Activated CD8-positive, alpha-beta T cell treated with anti-CD3 and anti-CD28 coated beads, Interleukin-2, amount 10 ng/mL, durations not matched to agents 7 days and 5 days (primary cell): Measurements from ENCODE around the gene CASTOR1. TPM values are rescaled to one million over a fixed set of nuclear protein-coding genes. Genes with fewer than 3 reads are reported as not detected.

Experiments used
- ATAC-seq: fragments of 150-1000 bp; cut with Tn5 transposase; one replicate; pipeline ENCODE4 v1.10.0; 2021; ENCODE audit warnings: moderate library complexity
- CTCF ChIA-PET: fragments of 350-600 bp; sonication (Branson Sonifier 250); formaldehyde crosslinking; loops from one replicate; lab custom pipeline; 2021; ENCODE audit warnings: antibody characterized with exemption; lab: Charles Lee
- POLR2A ChIA-PET: fragments of 350-600 bp; sonication (Branson Sonifier 250); formaldehyde crosslinking; loops from one replicate; lab custom pipeline; 2021; ENCODE audit warnings: antibody characterized with exemption; lab: Charles Lee
- DNase-seq: peaks from one replicate; pipeline ENCODE4 v3.0.0-alpha.2; 2020
- H3K27ac Mint-ChIP-seq: one replicate; pipeline ENCODE4 v1.8.0; 2021; ENCODE audit warnings: mild to moderate bottlenecking, mixed read lengths
- H3K27me3 Mint-ChIP-seq: one replicate; pipeline ENCODE4 v1.8.0; 2021; ENCODE audit warnings: low read depth, mixed read lengths
- H3K36me3 Mint-ChIP-seq: one replicate; pipeline ENCODE4 v1.8.0; 2021; ENCODE audit warnings: low read depth, mixed read lengths
- H3K4me1 Mint-ChIP-seq: one replicate; pipeline ENCODE4 v1.8.0; 2021; ENCODE audit warnings: low read depth, mixed read lengths
- H3K4me3 Mint-ChIP-seq: one replicate; pipeline ENCODE4 v1.8.0; 2021; ENCODE audit warnings: mild to moderate bottlenecking, mixed read lengths
- H3K9me3 Mint-ChIP-seq: one replicate; pipeline ENCODE4 v1.8.0; 2022; ENCODE audit warnings: mixed read lengths; ENCODE audit not compliant: insufficient read depth
- total RNA-seq, 2 experiments: library from RNA; stranded (reverse); gene quantifications; one replicate each; pipeline ENCODE4 v1.2.3, GENCODE V29; 2021

The CASTOR1 gene
- total RNA-seq, 2 experiments from 2014 or later, result 24.5 to 25.4 TPM

GRCh38 chr22:30308518-30309230 is 19.4 kb upstream of the CASTOR1 start:
- H3K36me3 Mint-ChIP-seq, result peaks cover 53% of the 10 kb centered on the region
- POLR2A ChIA-PET, result interaction anchor here (1.2 to 9.7 kb wide), 2 partner anchors 16 to 115 kb away, joined by 3 to 101 read pairs; partner anchors contain the start of gene TBC1D10A
- peak overlapping the region; percentile 79 for H3K27ac Mint-ChIP-seq
- DNase-seq, result no peak
- no peaks in the 10 kb centered on the region for H3K9me3 Mint-ChIP-seq
- no peaks in the 10 kb centered on the region for H3K27me3 Mint-ChIP-seq
- peak overlapping the region; percentile 12 for H3K4me3 Mint-ChIP-seq
- CTCF ChIA-PET, result interaction anchor here (0.8 to 16.1 kb wide), 6 partner anchors 12 to 45 kb away, joined by 3 to 184 read pairs (median 4); partner anchors contain the start of genes CASTOR1 and TBC1D10A
- no peak for ATAC-seq
- H3K4me1 Mint-ChIP-seq, result peaks cover 97% of the 10 kb centered on the region

GRCh38 chr22:30308093-30308492 is 18.8 kb upstream of the CASTOR1 start:
- no peak for DNase-seq
- H3K9me3 Mint-ChIP-seq, result no peaks in the 10 kb centered on the region
- H3K27me3 Mint-ChIP-seq, result no peaks in the 10 kb centered on the region
- H3K27ac Mint-ChIP-seq, result peak overlapping the region; percentile 79
- ATAC-seq, result no peak
- peaks cover 100% of the 10 kb centered on the region for H3K4me1 Mint-ChIP-seq
- peak overlapping the region; percentile 81 for H3K4me3 Mint-ChIP-seq
- ChIA-PET POLR2A (interaction anchor here (1.2 to 9.7 kb wide), 2 partner anchors 17 to 116 kb away, joined by 3 to 101 read pairs; partner anchors contain the start of gene TBC1D10A), CTCF (interaction anchor here (0.8 to 16.1 kb wide), 4 partner anchors 12 to 44 kb away, joined by 3 to 184 read pairs (median 4); partner anchors contain the start of gene CASTOR1)
- peaks cover 56% of the 10 kb centered on the region for H3K36me3 Mint-ChIP-seq

- POLR2A ChIA-PET, result interaction anchor here (0.5 to 9.7 kb wide), 6 partner anchors 9 to 49 kb away, joined by 3 to 117 read pairs (median 24); partner anchors contain the start of genes CASTOR1, CCDC157, SF3A1 and TBC1D10A
- DNase-seq (no peak), ATAC-seq (no peak)
- peak overlapping the region; percentile 93 for H3K27ac Mint-ChIP-seq
- peaks cover 100% of the 10 kb centered on the region for H3K4me1 Mint-ChIP-seq
- H3K27me3 Mint-ChIP-seq, result no peaks in the 10 kb centered on the region
- H3K9me3 Mint-ChIP-seq, result no peaks in the 10 kb centered on the region
- peaks cover 58% of the 10 kb centered on the region for H3K36me3 Mint-ChIP-seq
- H3K4me3 Mint-ChIP-seq, result peak overlapping the region; percentile 81
- CTCF ChIA-PET, result interaction anchor here (1.1 to 16.1 kb wide), 6 partner anchors 18 to 84 kb away, joined by 3 to 184 read pairs (median 6); partner anchors contain the start of genes CASTOR1, RNF215 and TBC1D10A
Measured at GRCh38 chr22:30307041-30307574, 17.8 kb upstream of the CASTOR1 start.

- ChIA-PET CTCF (interaction anchor here (1.1 to 16.1 kb wide), 5 partner anchors 17 to 85 kb away, joined by 3 to 184 read pairs (median 7); partner anchors contain the start of genes CASTOR1, RNF215 and TBC1D10A), POLR2A (interaction anchor here (0.7 to 9.7 kb wide), 9 partner anchors 9 to 118 kb away, joined by 3 to 117 read pairs (median 7); partner anchors contain the start of genes CASTOR1, CCDC157, SF3A1 and TBC1D10A)
- H3K36me3 Mint-ChIP-seq, result peaks cover 58% of the 10 kb centered on the region
- H3K27me3 Mint-ChIP-seq, result no peaks in the 10 kb centered on the region
- H3K4me3 Mint-ChIP-seq, result peak overlapping the region; percentile 81
- H3K9me3 Mint-ChIP-seq, result no peaks in the 10 kb centered on the region
- peaks cover 100% of the 10 kb centered on the region for H3K4me1 Mint-ChIP-seq
- no peak for DNase-seq
- H3K27ac Mint-ChIP-seq, result peak overlapping the region; percentile 93
- peak; percentile 35 for ATAC-seq
Measured at GRCh38 chr22:30306627-30307011, 17.3 kb upstream of the CASTOR1 start.

GRCh38 chr22:30305906-30306626 is 16.8 kb upstream of the CASTOR1 start:
- ATAC-seq, result peak; percentile 41
- peak; percentile 69 for DNase-seq
- peaks cover 61% of the 10 kb centered on the region for H3K36me3 Mint-ChIP-seq
- H3K4me3 Mint-ChIP-seq, result peak overlapping the region; percentile 81
- H3K27me3 Mint-ChIP-seq, result no peaks in the 10 kb centered on the region
- peaks cover 100% of the 10 kb centered on the region for H3K4me1 Mint-ChIP-seq
- H3K27ac Mint-ChIP-seq, result peak overlapping the region; percentile 93
- POLR2A ChIA-PET, result interaction anchor here (0.7 to 9.7 kb wide), 11 partner anchors 10 to 118 kb away, joined by 3 to 117 read pairs (median 4); partner anchors contain the start of genes CASTOR1, CCDC157, SF3A1 and TBC1D10A
- no peaks in the 10 kb centered on the region for H3K9me3 Mint-ChIP-seq
- CTCF ChIA-PET, result interaction anchor here (0.9 to 16.1 kb wide), 10 partner anchors 11 to 85 kb away, joined by 3 to 184 read pairs (median 4); partner anchors contain the start of genes CASTOR1, RNF215 and TBC1D10A

- H3K27ac Mint-ChIP-seq, result peak overlapping the region; percentile 93
- CTCF ChIA-PET, result interaction anchor here (0.9 to 16.1 kb wide), 8 partner anchors 11 to 82 kb away, joined by 3 to 184 read pairs (median 4); partner anchors contain the start of genes CASTOR1, RNF215 and TBC1D10A
- H3K36me3 Mint-ChIP-seq, result peaks cover 60% of the 10 kb centered on the region
Measured at GRCh38 chr22:30305519-30305905, 16.2 kb upstream of the CASTOR1 start.

GRCh38 chr22:30304495-30305244 is 15.4 kb upstream of the CASTOR1 start:
- ChIA-PET CTCF (interaction anchor here (0.5 to 16.1 kb wide), 9 partner anchors 12 to 721 kb away, joined by 3 to 184 read pairs (median 4); partner anchors contain the start of genes CASTOR1, RNF215 and TBC1D10A), POLR2A (interaction anchor here (1.0 to 9.7 kb wide), 7 partner anchors 11 to 120 kb away, joined by 3 to 117 read pairs (median 14); partner anchors contain the start of genes CASTOR1, CCDC157, SF3A1 and TBC1D10A)
- ATAC-seq (no peak), DNase-seq (no peak)
- Mint-ChIP-seq H3K36me3 (peaks cover 59% of the 10 kb centered on the region), H3K4me1 (peaks cover 95% of the 10 kb centered on the region), H3K27ac (peak overlapping the region; percentile 93), H3K9me3 (no peaks in the 10 kb centered on the region), H3K4me3 (peak overlapping the region; percentile 81), H3K27me3 (no peaks in the 10 kb centered on the region)

More at GRCh38 chr22:30305519-30305905, 16.2 kb upstream of the CASTOR1 start:
- POLR2A ChIA-PET, result interaction anchor here (1.0 to 9.7 kb wide), 9 partner anchors 10 to 119 kb away, joined by 3 to 117 read pairs (median 7); partner anchors contain the start of genes CASTOR1, CCDC157, SF3A1 and TBC1D10A
- peaks cover 100% of the 10 kb centered on the region for H3K4me1 Mint-ChIP-seq
- ATAC-seq (peak; percentile 79), DNase-seq (peak; percentile 81)
- no peaks in the 10 kb centered on the region for H3K9me3 Mint-ChIP-seq
- no peaks in the 10 kb centered on the region for H3K27me3 Mint-ChIP-seq
- peak overlapping the region; percentile 81 for H3K4me3 Mint-ChIP-seq

GRCh38 chr22:30302810-30303138 is 13.5 kb upstream of the CASTOR1 start:
- Mint-ChIP-seq H3K27me3 (no peaks in the 10 kb centered on the region), H3K4me3 (peak overlapping the region; percentile 29), H3K4me1 (peaks cover 90% of the 10 kb centered on the region), H3K27ac (peak overlapping the region; percentile 93), H3K9me3 (no peaks in the 10 kb centered on the region), H3K36me3 (peaks cover 67% of the 10 kb centered on the region)
- ATAC-seq (no peak), DNase-seq (no peak)
- CTCF ChIA-PET, result interaction anchor here (0.9 to 16.1 kb wide), 4 partner anchors 9 to 85 kb away, joined by 3 to 184 read pairs (median 4); partner anchors contain the start of genes CASTOR1, RNF215 and TBC1D10A
- POLR2A ChIA-PET, result interaction anchor here (5.1 to 9.7 kb wide), 3 partner anchors 11 to 54 kb away, joined by 35 to 117 read pairs (median 101); partner anchors contain the start of genes CASTOR1, CCDC157, SF3A1 and TBC1D10A

GRCh38 chr22:30301995-30302809 is 12.9 kb upstream of the CASTOR1 start:
- H3K9me3 Mint-ChIP-seq, result no peaks in the 10 kb centered on the region
- CTCF ChIA-PET, result interaction anchor here (0.9 to 16.1 kb wide), 8 partner anchors 8 to 85 kb away, joined by 3 to 184 read pairs (median 4); partner anchors contain the start of genes CASTOR1, RNF215 and TBC1D10A
- H3K36me3 Mint-ChIP-seq, result peaks cover 69% of the 10 kb centered on the region
- no peaks in the 10 kb centered on the region for H3K27me3 Mint-ChIP-seq
- ATAC-seq, result no peak
- peaks cover 90% of the 10 kb centered on the region for H3K4me1 Mint-ChIP-seq
- DNase-seq, result no peak
- H3K4me3 Mint-ChIP-seq, result peak overlapping the region; percentile 32
- POLR2A ChIA-PET, result interaction anchor here (5.1 to 9.7 kb wide), 3 partner anchors 10 to 54 kb away, joined by 35 to 117 read pairs (median 101); partner anchors contain the start of genes CASTOR1, CCDC157, SF3A1 and TBC1D10A
- peak overlapping the region; percentile 93 for H3K27ac Mint-ChIP-seq
